ENCODE measurements around the gene CYB561A3. TPM values are rescaled to one million over a fixed set of nuclear protein-coding genes. Genes with fewer than 3 reads are reported as not detected.
A peak's percentile ranks its signal among the peaks of the same experiment; 100 is the strongest.

The CYB561A3 gene
- total RNA-seq, 2 donors from 2014 or later, result 37.9 to 43.0 TPM

GRCh38 chr11:61335355-61335710 is 26.3 kb downstream of the CYB561A3 start:
- Mint-ChIP-seq H3K36me3 (ENCODE audit: insufficient read depth in 2 of 2) (peaks cover 5 to 7% of the 10 kb centered on the region in 2 donors), H3K4me1 (ENCODE audit: low read depth) (peaks cover 65% of the 10 kb centered on the region), H3K9me3 (no peaks in the 10 kb centered on the region), H3K27me3 (ENCODE audit: low read depth) (no peaks in the 10 kb centered on the region), H3K4me3 (no peak overlapping the region), H3K27ac (peak overlapping the region; percentile 62)
- no peak for ATAC-seq (replicated peaks in 1 of 2)
- DNase-seq, result no peak

GRCh38 chr11:61334434-61335354 is 27.0 kb downstream of the CYB561A3 start:
- ATAC-seq (replicated peaks in 1 of 2) (no peak), DNase-seq (no peak)
- H3K4me3 Mint-ChIP-seq, result peak overlapping the region; percentile 95 to 99
- H3K27me3 Mint-ChIP-seq (ENCODE audit: low read depth), result no peaks in the 10 kb centered on the region
- H3K27ac Mint-ChIP-seq, result peak overlapping the region; percentile 99
- peaks cover 5 to 8% of the 10 kb centered on the region in 2 donors for H3K36me3 Mint-ChIP-seq (ENCODE audit: insufficient read depth in 2 of 2)
- H3K9me3 Mint-ChIP-seq, result no peaks in the 10 kb centered on the region
- H3K4me1 Mint-ChIP-seq (ENCODE audit: low read depth), result peaks cover 72% of the 10 kb centered on the region

GRCh38 chr11:61333550-61334433 is 27.9 kb downstream of the CYB561A3 start:
- Mint-ChIP-seq H3K27ac (peak overlapping the region; percentile 99), H3K4me1 (ENCODE audit: low read depth) (peaks cover 79% of the 10 kb centered on the region), H3K4me3 (peak overlapping the region; percentile 95 to 99), H3K9me3 (no peaks in the 10 kb centered on the region), H3K27me3 (ENCODE audit: low read depth) (no peaks in the 10 kb centered on the region), H3K36me3 (ENCODE audit: insufficient read depth in 2 of 2) (peaks cover 9 to 11% of the 10 kb centered on the region in 2 donors)
- DNase-seq, result no peak
- no peak for ATAC-seq (replicated peaks in 1 of 2)

DNA sequence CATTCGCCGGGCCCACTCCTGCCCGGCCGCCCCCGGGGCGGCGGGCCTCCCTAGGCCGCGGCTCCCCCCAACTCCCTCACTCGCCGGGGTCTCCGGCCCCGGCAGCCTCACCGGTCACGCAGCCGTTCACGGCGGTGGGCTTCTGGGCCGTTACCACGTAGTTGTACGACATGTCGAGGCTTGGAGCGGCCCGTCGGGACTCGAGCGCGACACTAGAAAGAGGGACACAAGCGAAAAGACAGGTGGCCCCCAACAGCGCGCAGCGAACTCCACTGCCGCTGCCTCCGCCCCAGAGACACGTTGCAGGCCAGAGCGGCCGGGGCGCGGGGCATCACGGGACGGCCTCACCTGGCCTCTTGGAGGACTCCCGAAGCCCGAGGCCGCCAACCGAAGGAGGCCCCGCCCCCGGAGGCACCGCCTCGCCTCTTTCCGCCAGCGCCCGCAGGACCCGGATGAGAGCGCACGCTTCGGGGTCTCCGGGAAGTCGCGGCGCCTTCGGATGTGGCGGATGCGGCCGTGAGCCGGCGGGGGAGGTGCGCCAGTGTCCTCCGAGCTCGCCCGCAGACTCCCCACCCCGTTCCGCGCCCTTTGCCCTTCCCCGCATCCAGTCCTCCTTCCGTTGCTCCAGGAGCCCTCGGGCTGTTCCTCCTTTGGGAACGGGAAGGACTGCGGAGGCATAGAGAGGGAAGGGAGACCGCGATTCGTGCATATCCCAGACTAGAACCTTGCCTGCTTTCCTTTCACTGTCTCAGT is 28.7 kb downstream of the CYB561A3 start, which contains the start of the genes DDB1 and TKFC:
TSS of gene DDB1 (minus strand) at position 309 of the 753 bp plus-strand sequence. CDS start at position 172, 137 bp downstream.
TSS of gene TKFC (plus strand) at position 432 of the 753 bp plus-strand sequence. CDS start 1,501 bp downstream, outside the sequence.
- peak within 1 kb of the TSS; percentile 95 to 99 for H3K4me3 Mint-ChIP-seq
- peaks cover 85% of the 10 kb centered on the region for H3K4me1 Mint-ChIP-seq (ENCODE audit: low read depth)
- H3K27me3 Mint-ChIP-seq (ENCODE audit: low read depth), result no peaks in the 10 kb centered on the region
- peak; percentile 95 to 97 for ATAC-seq (replicated peaks in 1 of 2)
- peaks cover 9 to 15% of the 10 kb centered on the region in 2 donors for H3K36me3 Mint-ChIP-seq (ENCODE audit: insufficient read depth in 2 of 2)
- H3K9me3 Mint-ChIP-seq, result no peaks in the 10 kb centered on the region
- H3K27ac Mint-ChIP-seq, result peak within 1 kb of the TSS; percentile 99
- peak; percentile 99 for DNase-seq

DNA sequence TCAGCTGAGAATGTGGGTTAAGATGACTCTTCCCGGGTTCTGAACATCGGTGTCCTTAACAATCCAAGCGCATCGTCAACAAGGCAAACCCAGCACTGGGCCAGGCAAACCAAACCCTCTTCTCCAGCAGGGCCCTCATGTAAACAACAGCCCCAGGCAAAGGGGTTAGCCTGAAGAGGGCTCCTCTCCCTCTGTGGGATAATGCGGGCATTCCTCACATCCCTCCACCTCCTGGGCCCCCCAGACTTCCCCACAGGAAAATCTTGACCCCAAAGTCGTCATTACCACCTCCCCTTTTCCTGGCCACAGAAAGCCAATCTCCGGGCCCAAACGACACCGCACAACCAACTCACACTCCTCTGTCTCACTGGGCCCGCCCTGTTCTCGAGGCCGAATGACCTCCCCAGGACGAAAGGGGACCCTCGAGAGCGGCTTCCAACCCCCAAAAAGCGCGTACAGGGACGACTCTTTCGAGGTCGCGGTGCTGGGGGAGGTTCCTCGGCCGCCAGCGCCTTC is 29.3 kb downstream of the CYB561A3 start:
- DNase-seq (peak in 1 of 2 donors; percentile 19), ATAC-seq (replicated peaks in 1 of 2) (peak in 1 of 2 donors; percentile 1)
- peak overlapping the region; percentile 99 for H3K27ac Mint-ChIP-seq
- peak overlapping the region; percentile 95 to 99 for H3K4me3 Mint-ChIP-seq
- H3K36me3 Mint-ChIP-seq (ENCODE audit: insufficient read depth in 2 of 2), result peaks cover 13 to 21% of the 10 kb centered on the region in 2 donors
- peaks cover 92% of the 10 kb centered on the region for H3K4me1 Mint-ChIP-seq (ENCODE audit: low read depth)
- no peaks in the 10 kb centered on the region for H3K27me3 Mint-ChIP-seq (ENCODE audit: low read depth)
- H3K9me3 Mint-ChIP-seq, result no peaks in the 10 kb centered on the region

GRCh38 chr11:61331651-61332050 is 30.0 kb downstream of the CYB561A3 start:
- no peaks in the 10 kb centered on the region for H3K27me3 Mint-ChIP-seq (ENCODE audit: low read depth)
- peak overlapping the region; percentile 95 to 99 for H3K4me3 Mint-ChIP-seq
- H3K9me3 Mint-ChIP-seq, result no peaks in the 10 kb centered on the region
- ATAC-seq (replicated peaks in 1 of 2), result no peak
- peak overlapping the region; percentile 99 for H3K27ac Mint-ChIP-seq
- H3K4me1 Mint-ChIP-seq (ENCODE audit: low read depth), result peaks cover 88% of the 10 kb centered on the region
- DNase-seq, result no peak
- H3K36me3 Mint-ChIP-seq (ENCODE audit: insufficient read depth in 2 of 2), result peaks cover 13 to 21% of the 10 kb centered on the region in 2 donors

DNA sequence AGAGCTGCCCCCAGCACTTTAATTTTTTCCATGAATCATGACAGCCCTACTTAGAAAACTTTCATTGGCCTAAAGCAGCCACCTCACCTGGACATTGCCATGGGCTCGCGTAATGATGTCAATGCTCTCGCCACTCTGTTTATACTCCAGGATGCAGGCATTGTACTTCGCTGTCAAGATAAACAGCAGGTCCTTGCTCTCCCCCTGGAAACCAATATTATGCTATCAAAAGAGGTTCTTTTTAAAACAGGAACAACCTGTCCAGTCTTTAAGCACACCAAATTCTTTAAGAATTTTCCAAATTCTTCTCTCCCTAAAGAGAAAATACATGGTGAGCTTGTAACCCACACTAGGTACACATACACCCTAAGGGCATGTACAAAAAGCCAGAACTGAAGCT is 31.8 kb downstream of the CYB561A3 start:
- Mint-ChIP-seq H3K4me1 (ENCODE audit: low read depth) (peaks cover 70% of the 10 kb centered on the region), H3K27me3 (ENCODE audit: low read depth) (no peaks in the 10 kb centered on the region), H3K9me3 (no peaks in the 10 kb centered on the region), H3K27ac (peak overlapping the region; percentile 47), H3K4me3 (peak overlapping the region in 1 of 2 donors; percentile 6), H3K36me3 (ENCODE audit: insufficient read depth in 2 of 2) (peaks cover 13 to 34% of the 10 kb centered on the region in 2 donors)
- DNase-seq (no peak), ATAC-seq (replicated peaks in 1 of 2) (no peak)

DNA sequence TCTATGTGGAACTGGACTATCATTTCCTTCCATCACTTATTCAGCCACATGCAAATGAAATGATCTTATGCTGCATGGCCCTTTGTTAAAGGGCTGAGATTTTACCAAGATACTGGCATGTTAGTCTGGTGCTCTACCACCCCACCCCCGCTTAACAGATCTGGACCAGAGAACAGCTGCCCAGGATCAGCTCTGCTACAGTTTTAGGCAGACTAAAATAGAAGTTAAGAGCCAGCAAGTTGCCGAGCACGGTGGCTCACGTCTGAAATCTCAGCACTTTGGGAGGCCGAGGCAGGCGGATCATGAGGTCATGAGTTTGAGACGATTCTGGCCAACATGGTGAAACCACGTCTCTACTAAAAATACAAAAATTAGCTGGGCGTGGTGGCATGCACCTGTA is 33.3 kb downstream of the CYB561A3 start:
- DNase-seq (no peak), ATAC-seq (replicated peaks in 1 of 2) (no peak)
- Mint-ChIP-seq H3K27me3 (ENCODE audit: low read depth) (no peaks in the 10 kb centered on the region), H3K27ac (no peak overlapping the region), H3K36me3 (ENCODE audit: insufficient read depth in 2 of 2) (peaks cover 14 to 43% of the 10 kb centered on the region in 2 donors), H3K4me3 (no peak overlapping the region), H3K9me3 (no peaks in the 10 kb centered on the region), H3K4me1 (ENCODE audit: low read depth) (peaks cover 55% of the 10 kb centered on the region)

- Mint-ChIP-seq H3K27me3 (ENCODE audit: low read depth) (no peaks in the 10 kb centered on the region), H3K36me3 (ENCODE audit: insufficient read depth in 2 of 2) (peaks cover 14 to 46% of the 10 kb centered on the region in 2 donors), H3K27ac (peak overlapping the region; percentile 13), H3K4me1 (ENCODE audit: low read depth) (peaks cover 51% of the 10 kb centered on the region), H3K9me3 (no peaks in the 10 kb centered on the region), H3K4me3 (no peak overlapping the region)
- no peak for DNase-seq
- ATAC-seq (replicated peaks in 1 of 2), result no peak
Measured at GRCh38 chr11:61327669-61328071, 34.0 kb downstream of the CYB561A3 start.

- Mint-ChIP-seq H3K36me3 (ENCODE audit: insufficient read depth in 2 of 2) (peaks cover 18 to 57% of the 10 kb centered on the region in 2 donors), H3K4me1 (ENCODE audit: low read depth) (peaks cover 33% of the 10 kb centered on the region), H3K27ac (peak overlapping the region; percentile 68), H3K9me3 (no peaks in the 10 kb centered on the region), H3K4me3 (no peak overlapping the region), H3K27me3 (ENCODE audit: low read depth) (no peaks in the 10 kb centered on the region)
- ATAC-seq (replicated peaks in 1 of 2) (no peak), DNase-seq (no peak)
Measured at GRCh38 chr11:61325649-61326414, 35.9 kb downstream of the CYB561A3 start.

- Mint-ChIP-seq H3K27me3 (ENCODE audit: low read depth) (no peaks in the 10 kb centered on the region), H3K36me3 (ENCODE audit: insufficient read depth in 2 of 2) (peaks cover 8 to 39% of the 10 kb centered on the region in 2 donors), H3K4me1 (ENCODE audit: low read depth) (no peaks in the 10 kb centered on the region), H3K4me3 (no peak overlapping the region), H3K27ac (peak overlapping the region; percentile 35), H3K9me3 (no peaks in the 10 kb centered on the region)
- ATAC-seq (replicated peaks in 1 of 2), result no peak
- DNase-seq, result no peak
Measured at GRCh38 chr11:61315260-61315659, 46.4 kb downstream of the CYB561A3 start.

Measured in activated T-cell treated with anti-CD3 and anti-CD28 coated beads, Interleukin-2, amount 50 U/mL, for 72 hours (primary cell).